Ramos (cell line): Measurements from ENCODE around the gene LSMEM2.
"Not testable (repeated sequence)": the region's sequence is repeated elsewhere in the genome, so short reads cannot be mapped to it uniquely, and the experiment has no call there.

Experiments used
- in situ Hi-C: fragments of 300-500 bp; cut with MboI; formaldehyde crosslinking; loops from one replicate; pipeline ENCODE4 v1.14.3; 2022; ENCODE audit warnings: low sequenced_read_pairs; ENCODE audit not compliant: unreplicated experiment

The LSMEM2 gene

GRCh38 chr3:50245251-50245745 is 33.6 kb upstream of the LSMEM2 start:
- in situ Hi-C loops: no loop called here

- in situ Hi-C loops: no loop called here
Measured at GRCh38 chr3:50245831-50246516, 32.9 kb upstream of the LSMEM2 start.

DNA sequence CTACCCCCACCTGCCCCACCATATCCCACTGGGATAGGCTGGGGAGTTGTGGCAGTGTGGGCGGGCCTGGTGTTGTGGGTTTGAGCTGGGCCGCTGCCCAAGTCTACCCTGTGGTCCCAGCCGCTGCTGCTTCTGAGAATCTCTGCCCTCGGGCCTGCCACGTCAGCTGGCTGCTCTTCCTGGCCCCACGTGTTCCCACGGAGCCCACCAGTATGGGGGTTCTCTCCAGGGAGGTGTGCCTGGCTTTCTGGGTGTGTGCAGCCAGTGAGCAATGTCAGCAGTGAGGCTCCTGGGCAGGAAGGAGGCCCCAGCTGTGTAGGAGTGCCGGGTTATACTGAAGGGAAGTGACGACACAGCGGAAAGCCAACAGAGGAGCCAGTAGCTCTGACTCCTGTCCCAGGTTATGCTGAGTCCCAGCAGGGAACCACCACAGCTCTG is 32.4 kb upstream of the LSMEM2 start:
- in situ Hi-C loops: no loop called here

- in situ Hi-C loops: no loop called here
Measured at GRCh38 chr3:50248387-50248786, 30.5 kb upstream of the LSMEM2 start.

DNA sequence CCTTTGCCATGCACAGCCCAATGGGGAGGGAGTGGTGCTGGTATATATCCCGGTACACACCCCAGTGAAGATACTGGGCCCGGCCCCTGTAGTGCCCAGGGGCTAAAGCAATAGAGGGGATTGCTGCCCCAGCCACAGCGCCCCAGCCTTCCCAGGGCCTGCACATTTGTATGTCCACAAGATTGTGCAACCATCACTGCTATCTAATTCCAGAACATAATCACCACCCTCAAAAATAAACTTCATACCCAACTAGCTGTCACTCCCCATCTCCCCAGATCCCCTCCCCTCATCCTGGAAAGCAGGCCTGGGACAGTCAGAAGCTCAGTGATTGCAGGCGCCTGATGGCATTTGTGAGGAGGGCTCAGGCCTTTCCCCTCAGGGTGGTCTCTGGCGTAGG is 29.4 kb upstream of the LSMEM2 start:
- in situ Hi-C loops: no loop called here

GRCh38 chr3:50250514-50250913 is 28.4 kb upstream of the LSMEM2 start:
- in situ Hi-C loops: no loop called here

DNA sequence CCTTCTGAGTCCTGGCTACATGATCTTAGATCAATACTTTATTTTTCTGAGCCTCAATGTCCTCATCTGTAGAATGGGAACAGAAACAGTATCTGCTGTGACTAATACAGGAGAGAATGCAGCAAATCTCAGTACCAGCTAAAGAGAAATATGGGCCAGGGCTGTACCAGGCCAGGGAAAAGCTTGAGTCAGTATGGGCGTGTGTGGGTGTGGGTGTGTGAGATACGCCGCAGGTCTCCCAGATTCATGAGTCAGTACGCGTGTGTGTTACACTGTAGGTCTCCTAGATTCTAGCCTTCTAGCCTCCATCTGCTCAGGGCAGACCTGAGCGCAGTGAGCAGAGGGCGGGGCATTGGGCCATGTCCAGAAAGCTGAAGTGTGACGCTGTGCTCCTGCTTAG is 27.7 kb upstream of the LSMEM2 start:
- in situ Hi-C loops: no loop called here

- in situ Hi-C loops: no loop called here
Measured at GRCh38 chr3:50254577-50255250, 24.2 kb upstream of the LSMEM2 start.

DNA sequence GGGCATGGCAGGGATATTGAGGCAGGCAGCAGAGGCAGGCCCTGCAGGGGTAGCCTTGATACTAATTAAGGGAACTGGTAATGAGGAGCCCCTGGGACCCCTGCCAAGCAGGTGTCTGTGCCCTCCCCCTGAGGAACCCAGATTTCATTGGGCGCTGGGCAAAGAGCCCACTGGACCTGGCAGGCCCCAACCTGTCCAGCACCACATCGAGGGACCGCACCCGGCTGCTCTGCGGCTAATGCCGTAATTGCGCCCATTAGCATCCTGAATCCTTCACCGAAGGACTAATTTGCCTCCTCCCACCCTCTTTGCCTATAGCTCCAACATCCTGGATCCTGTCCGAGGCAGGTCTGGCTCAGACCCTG is 23.7 kb upstream of the LSMEM2 start:
- in situ Hi-C loops: no loop called here

GRCh38 chr3:50256978-50257890 is 21.7 kb upstream of the LSMEM2 start:
- in situ Hi-C loops: no loop called here

DNA sequence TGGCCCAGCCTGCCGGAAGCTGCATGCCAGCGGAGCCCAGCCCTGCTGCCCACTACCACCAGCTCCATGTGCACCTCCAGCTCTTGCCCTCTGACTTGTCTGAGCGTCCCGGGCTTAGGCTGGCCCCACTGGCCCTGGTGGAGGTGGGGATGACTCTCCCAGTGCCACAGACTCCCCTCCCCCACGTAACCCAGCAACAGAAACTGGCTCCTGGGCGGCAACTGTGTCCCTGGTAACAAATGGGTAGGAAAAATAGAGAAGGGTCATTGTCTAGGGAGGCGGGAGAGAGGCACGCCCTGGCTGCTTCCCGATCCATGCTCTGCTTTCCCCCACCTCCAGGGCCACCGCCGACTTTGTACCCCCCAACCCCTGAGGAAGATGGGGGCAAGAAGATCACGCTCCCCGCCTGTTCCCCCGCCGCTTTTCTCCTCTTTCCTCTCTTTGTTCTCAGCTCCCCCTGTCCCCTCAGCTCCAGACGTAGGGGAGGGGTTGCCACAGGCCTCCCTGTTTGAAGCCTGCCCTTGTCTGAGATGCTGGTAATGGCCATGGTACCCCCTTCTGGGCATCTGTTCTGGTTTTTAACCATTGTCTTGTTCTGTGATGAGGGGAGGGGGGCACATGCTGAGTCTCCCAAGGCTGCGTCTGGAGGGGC is 20.7 kb upstream of the LSMEM2 start:
- in situ Hi-C loops: no loop called here

- in situ Hi-C loops: no loop called here
Measured at GRCh38 chr3:50258979-50259378, 19.9 kb upstream of the LSMEM2 start.

DNA sequence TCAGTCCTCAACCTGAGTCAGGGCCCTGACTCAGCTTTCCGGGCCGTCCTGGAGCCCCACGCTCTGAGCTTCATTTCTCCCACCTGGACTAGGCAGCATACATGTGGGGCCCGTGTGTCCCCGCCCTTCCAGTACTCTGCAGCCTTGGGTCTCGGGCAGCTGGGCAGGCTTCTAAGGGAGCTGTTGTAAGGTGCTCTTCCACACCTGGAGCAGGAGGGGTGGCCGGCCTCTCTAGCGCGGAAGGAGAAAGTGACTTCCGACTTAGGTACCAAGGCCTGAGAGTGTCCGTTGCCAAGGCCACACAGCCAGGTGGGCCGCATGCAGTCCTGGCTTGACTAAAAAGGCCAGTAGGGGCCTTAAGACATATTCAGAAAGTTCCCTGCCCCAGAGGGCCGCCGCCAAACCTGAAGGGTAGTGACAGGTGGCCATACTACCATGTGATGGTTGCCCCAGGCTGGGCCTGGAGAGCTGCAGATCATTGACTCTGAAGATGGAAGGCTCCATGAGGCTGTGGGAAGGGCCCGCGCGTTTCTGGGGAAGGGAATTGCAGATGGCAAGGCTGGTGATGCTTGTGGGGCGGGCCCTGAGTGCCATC is 19.4 kb upstream of the LSMEM2 start:
- in situ Hi-C loops: no loop called here

DNA sequence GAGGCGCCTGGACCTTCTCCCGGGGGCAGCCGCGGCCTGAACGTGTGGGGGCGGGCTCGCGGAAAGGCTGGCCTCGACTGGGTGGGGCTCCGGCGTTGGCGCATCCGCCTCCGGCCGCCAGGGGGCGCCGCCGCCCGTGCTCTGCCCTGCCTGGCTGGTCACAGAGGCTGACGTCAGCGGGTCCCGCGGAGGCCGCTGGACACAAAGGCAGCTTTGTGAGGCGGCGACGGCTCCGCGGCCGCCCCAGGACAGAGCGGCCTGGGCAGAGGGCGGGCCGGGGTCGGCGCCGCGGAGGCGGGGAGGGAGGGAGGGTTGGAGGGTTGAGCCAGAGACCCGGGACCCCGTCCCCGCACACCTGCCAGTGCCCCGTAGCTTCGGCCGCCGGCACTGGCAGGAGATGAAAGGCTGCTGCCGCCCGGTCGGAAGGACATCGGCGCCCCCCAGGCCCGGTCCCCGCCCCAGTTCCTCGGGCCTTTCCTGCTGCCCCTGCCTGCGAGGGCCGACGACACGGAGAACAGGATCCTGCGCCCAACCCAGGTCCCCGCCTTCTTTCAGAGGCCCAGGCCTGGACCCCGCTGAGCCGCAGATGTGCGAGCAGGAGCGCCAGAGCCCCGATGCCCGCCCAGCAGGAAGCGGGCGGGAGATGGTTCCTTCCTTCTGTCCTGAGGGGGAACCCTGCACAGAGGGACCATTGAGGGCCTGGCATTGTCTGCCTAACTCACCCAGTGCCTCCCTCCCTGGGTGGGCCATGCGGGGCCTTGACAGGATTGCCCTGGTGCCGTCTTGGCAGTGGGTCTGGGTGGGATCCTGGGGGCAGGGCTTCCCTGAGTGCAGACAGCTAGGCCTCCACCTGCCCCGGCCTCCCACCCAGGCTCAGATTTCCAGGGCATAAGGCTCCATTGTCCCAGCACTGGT is 18.6 kb upstream of the LSMEM2 start:
- in situ Hi-C loops: no loop called here

GRCh38 chr3:50260942-50261441 is 17.9 kb upstream of the LSMEM2 start:
- in situ Hi-C loops: no loop called here

- in situ Hi-C loops: no loop called here
Measured at GRCh38 chr3:50261505-50261904, 17.4 kb upstream of the LSMEM2 start.

- in situ Hi-C loops: not testable (repeated sequence)
Measured at GRCh38 chr3:50262200-50262599, 16.7 kb upstream of the LSMEM2 start.

DNA sequence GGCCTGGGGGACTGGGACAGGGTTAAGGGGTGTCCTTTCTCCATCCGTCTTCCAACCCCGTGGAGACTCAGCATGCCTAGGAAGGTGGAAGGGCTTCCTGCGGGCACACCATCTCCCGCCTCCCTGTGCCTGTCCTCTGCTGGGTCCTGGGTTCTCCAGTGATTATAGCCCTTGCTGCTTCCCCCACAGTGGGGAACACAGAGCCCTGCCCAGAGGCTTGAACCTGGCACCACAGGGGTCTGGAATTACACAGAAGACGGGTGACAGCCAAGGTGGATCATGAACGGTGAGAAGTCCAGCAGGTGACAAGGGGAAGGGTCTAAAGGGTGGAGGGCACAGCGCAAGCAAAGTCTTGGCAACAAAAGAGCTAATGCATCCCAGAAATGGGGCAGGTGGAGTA is 16.1 kb upstream of the LSMEM2 start:
- in situ Hi-C loops: no loop called here
